Measurements from ENCODE around the gene DPP10. TPM values are rescaled to one million over a fixed set of nuclear protein-coding genes. Genes with fewer than 3 reads are reported as not detected.
"Not testable (repeated sequence)": the region's sequence is repeated elsewhere in the genome, so short reads cannot be mapped to it uniquely, and the experiment has no call there.

Gene DPP10
- total RNA-seq, 1 donor from 2014 or later = 1.1 TPM

- Histone ChIP-seq H3K4me2 (ENCODE audit: low read length) (no peak overlapping the region), H3K9ac (ENCODE audit: low read length) (no peak overlapping the region), H3K4me3 (ENCODE audit: insufficient read depth, low read depth, low read length) (no peak overlapping the region), H4K20me1 (ENCODE audit: insufficient read depth, low read length) (no peaks in the 10 kb centered on the region), H3K79me2 (ENCODE audit: insufficient read depth, low read length) (no peaks in the 10 kb centered on the region), H3K9me3 (ENCODE audit: insufficient read depth, low read depth, low read length) (no peaks in the 10 kb centered on the region), H3K4me1 (ENCODE audit: insufficient read depth, low read length) (no peaks in the 10 kb centered on the region), H2AFZ (ENCODE audit: low read depth, low read length) (no peak overlapping the region), H3K36me3 (ENCODE audit: insufficient read depth, low read length) (no peaks in the 10 kb centered on the region), H3K27ac (ENCODE audit: low read depth, low read length) (no peak overlapping the region), H3K27me3 (ENCODE audit: insufficient read depth, low read length) (no peaks in the 10 kb centered on the region)
- no peak for DNase-seq (ENCODE audit: low read depth)
- no peak overlapping the region for H3K4me3 Mint-ChIP-seq (ENCODE audit: unreplicated experiment)
- no peaks in the 10 kb centered on the region for H3K27me3 Mint-ChIP-seq (ENCODE audit: low read depth, unreplicated experiment)
- peaks cover 2% of the 10 kb centered on the region for H3K9me3 Mint-ChIP-seq (ENCODE audit: unreplicated experiment)
- no peak overlapping the region for H3K27ac Mint-ChIP-seq (ENCODE audit: unreplicated experiment)
- no peak for FAIRE-seq
- no peaks in the 10 kb centered on the region for H3K4me1 Mint-ChIP-seq (ENCODE audit: low read depth, unreplicated experiment)
- TF ChIP-seq, protein P1, sequence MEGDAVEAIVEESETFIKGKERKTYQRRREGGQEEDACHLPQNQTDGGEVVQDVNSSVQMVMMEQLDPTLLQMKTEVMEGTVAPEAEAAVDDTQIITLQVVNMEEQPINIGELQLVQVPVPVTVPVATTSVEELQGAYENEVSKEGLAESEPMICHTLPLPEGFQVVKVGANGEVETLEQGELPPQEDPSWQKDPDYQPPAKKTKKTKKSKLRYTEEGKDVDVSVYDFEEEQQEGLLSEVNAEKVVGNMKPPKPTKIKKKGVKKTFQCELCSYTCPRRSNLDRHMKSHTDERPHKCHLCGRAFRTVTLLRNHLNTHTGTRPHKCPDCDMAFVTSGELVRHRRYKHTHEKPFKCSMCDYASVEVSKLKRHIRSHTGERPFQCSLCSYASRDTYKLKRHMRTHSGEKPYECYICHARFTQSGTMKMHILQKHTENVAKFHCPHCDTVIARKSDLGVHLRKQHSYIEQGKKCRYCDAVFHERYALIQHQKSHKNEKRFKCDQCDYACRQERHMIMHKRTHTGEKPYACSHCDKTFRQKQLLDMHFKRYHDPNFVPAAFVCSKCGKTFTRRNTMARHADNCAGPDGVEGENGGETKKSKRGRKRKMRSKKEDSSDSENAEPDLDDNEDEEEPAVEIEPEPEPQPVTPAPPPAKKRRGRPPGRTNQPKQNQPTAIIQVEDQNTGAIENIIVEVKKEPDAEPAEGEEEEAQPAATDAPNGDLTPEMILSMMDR (IDR thresholded peaks at IDR 0.05; ENCODE audit: insufficient read depth, low read depth, low read length) = no peak
- TF ChIP-seq EZH2 (IDR thresholded peaks at IDR 0.05; ENCODE audit: insufficient read depth, low read length) = no peak
- H3K36me3 Mint-ChIP-seq (ENCODE audit: low read depth, unreplicated experiment) = no peaks in the 10 kb centered on the region
Measured at GRCh38 chr2:115011721-115012120, 569.3 kb downstream of the DPP10 start.

- not testable (repeated sequence) for H3K27me3 Mint-ChIP-seq (ENCODE audit: low read depth, unreplicated experiment); H3K36me3 Mint-ChIP-seq (ENCODE audit: low read depth, unreplicated experiment); H3K9ac ChIP-seq (ENCODE audit: low read length); H3K9me3 ChIP-seq (ENCODE audit: insufficient read depth, low read depth, low read length); H3K9me3 Mint-ChIP-seq (ENCODE audit: unreplicated experiment); H3K27ac Mint-ChIP-seq (ENCODE audit: unreplicated experiment); DNase-seq (ENCODE audit: low read depth); H4K20me1 ChIP-seq (ENCODE audit: insufficient read depth, low read length); H3K4me1 Mint-ChIP-seq (ENCODE audit: low read depth, unreplicated experiment); H3K4me3 ChIP-seq (ENCODE audit: insufficient read depth, low read depth, low read length); H2AFZ ChIP-seq (ENCODE audit: low read depth, low read length); H3K4me3 Mint-ChIP-seq (ENCODE audit: unreplicated experiment); H3K79me2 ChIP-seq (ENCODE audit: insufficient read depth, low read length); H3K4me1 ChIP-seq (ENCODE audit: insufficient read depth, low read length); H3K27me3 ChIP-seq (ENCODE audit: insufficient read depth, low read length); H3K36me3 ChIP-seq (ENCODE audit: insufficient read depth, low read length); H3K27ac ChIP-seq (ENCODE audit: low read depth, low read length); H3K4me2 ChIP-seq (ENCODE audit: low read length); FAIRE-seq
Measured at GRCh38 chr2:115022013-115022412, 579.6 kb downstream of the DPP10 start.

DNA sequence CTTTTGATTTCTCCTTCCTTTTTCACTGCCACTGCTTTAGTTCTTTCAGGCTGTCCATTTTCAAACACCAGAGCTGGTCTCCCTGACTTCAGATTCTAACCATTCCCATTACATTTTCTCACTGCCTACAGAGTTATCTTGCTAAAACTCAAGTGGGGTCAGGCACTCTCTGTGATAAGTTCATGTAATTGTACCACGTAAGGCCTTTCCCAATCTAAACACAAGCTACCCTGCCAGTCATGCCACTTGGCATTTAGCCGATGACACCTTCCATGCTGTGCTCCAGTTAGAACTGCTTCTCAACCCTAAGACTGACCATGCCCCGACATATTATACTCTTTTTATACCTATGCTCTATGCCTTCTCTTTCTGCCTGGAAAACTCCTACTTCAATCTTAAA, 592.4 kb downstream of the DPP10 start:
- H4K20me1 ChIP-seq (ENCODE audit: insufficient read depth, low read length) = no peaks in the 10 kb centered on the region
- Mint-ChIP-seq H3K27me3 (ENCODE audit: low read depth, unreplicated experiment) (no peaks in the 10 kb centered on the region), H3K27ac (ENCODE audit: unreplicated experiment) (no peak overlapping the region), H3K9me3 (ENCODE audit: unreplicated experiment) (peaks cover 2% of the 10 kb centered on the region), H3K4me1 (ENCODE audit: low read depth, unreplicated experiment) (no peaks in the 10 kb centered on the region), H3K36me3 (ENCODE audit: low read depth, unreplicated experiment) (no peaks in the 10 kb centered on the region), H3K4me3 (ENCODE audit: unreplicated experiment) (no peak overlapping the region)
- TF ChIP-seq EZH2 (IDR thresholded peaks at IDR 0.05; ENCODE audit: insufficient read depth, low read length) = no peak
- TF ChIP-seq, protein P1 (IDR thresholded peaks at IDR 0.05; ENCODE audit: insufficient read depth, low read depth, low read length) = no peak
- no peak overlapping the region for H3K4me2 ChIP-seq (ENCODE audit: low read length)
- DNase-seq (ENCODE audit: low read depth) (no peak), FAIRE-seq (no peak)
- no peak overlapping the region for H2AFZ ChIP-seq (ENCODE audit: low read depth, low read length)
- H3K9me3 ChIP-seq (ENCODE audit: insufficient read depth, low read depth, low read length) = no peaks in the 10 kb centered on the region
- H3K4me1 ChIP-seq (ENCODE audit: insufficient read depth, low read length) = no peaks in the 10 kb centered on the region
- no peak overlapping the region for H3K4me3 ChIP-seq (ENCODE audit: insufficient read depth, low read depth, low read length)
- H3K27me3 ChIP-seq (ENCODE audit: insufficient read depth, low read length) = no peaks in the 10 kb centered on the region
- no peak overlapping the region for H3K9ac ChIP-seq (ENCODE audit: low read length)
- no peaks in the 10 kb centered on the region for H3K79me2 ChIP-seq (ENCODE audit: insufficient read depth, low read length)
- H3K36me3 ChIP-seq (ENCODE audit: insufficient read depth, low read length) = no peaks in the 10 kb centered on the region
- H3K27ac ChIP-seq (ENCODE audit: low read depth, low read length) = no peak overlapping the region
